SH-SY5Y (cell line): ENCODE results near the gene PIK3C3.

Experiments used
- GATA2 ChIP-seq: IDR thresholded peaks from 2 replicates; pipeline ENCODE4 v1.6.1; 2011; ENCODE audit warnings: mild to moderate bottlenecking, low read depth, low read length
- GATA3 ChIP-seq: IDR thresholded peaks from 2 replicates; pipeline ENCODE4 v1.6.1; 2011; ENCODE audit warnings: low read depth, mild to moderate bottlenecking, low read length, moderate library complexity

The PIK3C3 gene

GRCh38 chr18:42064109-42064508, 109.1 kb downstream of the PIK3C3 start:
- no peak for TF ChIP-seq GATA2
- no peak for TF ChIP-seq GATA3

GRCh38 chr18:42067518-42067917, 112.5 kb downstream of the PIK3C3 start:
- TF ChIP-seq GATA2 (no peak), GATA3 (no peak)

GRCh38 chr18:42068030-42068429, 113.0 kb downstream of the PIK3C3 start:
- TF ChIP-seq GATA2 (no peak), GATA3 (no peak)

GRCh38 chr18:42069036-42069435, 114.0 kb downstream of the PIK3C3 start:
- TF ChIP-seq GATA2 (no peak), GATA3 (no peak)

GRCh38 chr18:42072407-42072806, 117.4 kb downstream of the PIK3C3 start:
- TF ChIP-seq GATA3 (no peak), GATA2 (no peak)

- TF ChIP-seq GATA3 = no peak
- TF ChIP-seq GATA2 = no peak
Measured at GRCh38 chr18:42074704-42075103, 119.7 kb downstream of the PIK3C3 start.

GRCh38 chr18:42078711-42079110, 123.7 kb downstream of the PIK3C3 start:
- TF ChIP-seq GATA2 = no peak
- no peak for TF ChIP-seq GATA3

- TF ChIP-seq GATA2 = no peak
Measured at GRCh38 chr18:42080340-42080739, 125.3 kb downstream of the PIK3C3 start.

- TF ChIP-seq GATA2 = no peak
Measured at GRCh38 chr18:42082415-42083234, 127.6 kb downstream of the PIK3C3 start.

- no peak for TF ChIP-seq GATA2
- TF ChIP-seq GATA3 = no peak
Measured at GRCh38 chr18:42086288-42086687, 131.3 kb downstream of the PIK3C3 start.

GRCh38 chr18:42087235-42087634, 132.2 kb downstream of the PIK3C3 start:
- TF ChIP-seq GATA2 = no peak

GRCh38 chr18:42087876-42088275, 132.8 kb downstream of the PIK3C3 start:
- TF ChIP-seq GATA3 = no peak
- no peak for TF ChIP-seq GATA2

- no peak for TF ChIP-seq GATA3
- no peak for TF ChIP-seq GATA2
Measured at GRCh38 chr18:42092848-42093247, 137.8 kb downstream of the PIK3C3 start.

- TF ChIP-seq GATA2 (no peak), GATA3 (no peak)
Measured at GRCh38 chr18:42094875-42095274, 139.8 kb downstream of the PIK3C3 start.

- TF ChIP-seq GATA2 = no peak
- no peak for TF ChIP-seq GATA3
Measured at GRCh38 chr18:42095732-42096377, 140.8 kb downstream of the PIK3C3 start.
